ENCODE data around the gene PDIA3.
A peak's percentile ranks its signal among the peaks of the same experiment; 100 is the strongest.

Gene PDIA3

DNA sequence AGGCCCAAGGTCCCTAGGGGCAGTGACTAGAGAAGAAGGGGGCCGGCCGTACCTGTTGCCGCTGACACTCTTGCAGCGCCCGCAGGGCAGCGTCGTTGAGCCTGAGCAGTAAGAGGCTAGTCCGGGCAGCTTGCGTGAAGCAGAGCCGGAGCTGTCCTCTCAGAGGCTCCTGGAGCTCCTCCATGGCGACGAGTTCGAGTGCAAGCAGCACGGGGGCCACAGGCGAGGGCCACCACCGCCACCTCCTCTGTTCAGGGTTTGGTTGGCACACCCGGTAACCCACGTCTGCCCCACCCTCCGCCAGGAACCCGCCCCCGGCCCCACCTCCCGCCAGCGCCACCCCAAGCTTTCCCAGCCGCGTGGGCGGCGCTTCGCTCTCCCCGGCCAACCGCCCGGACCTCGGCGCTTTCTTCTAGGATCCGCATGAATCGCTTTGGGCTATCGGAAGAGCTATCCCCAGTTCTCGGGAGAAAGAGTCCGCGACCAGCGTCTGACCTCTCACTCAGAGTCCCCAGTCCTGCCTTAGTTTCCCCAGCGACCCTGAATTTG is 30.6 kb downstream of the PDIA3 start, which contains the start of gene ELL3:
Gene ELL3 (minus strand): TSS at position 249 of the 549 bp plus-strand sequence. CDS start 65 bp downstream, at position 184.
- H3K9ac ChIP-seq (ENCODE audit: low read length), result peak within 1 kb of the TSS; percentile 86

DNA sequence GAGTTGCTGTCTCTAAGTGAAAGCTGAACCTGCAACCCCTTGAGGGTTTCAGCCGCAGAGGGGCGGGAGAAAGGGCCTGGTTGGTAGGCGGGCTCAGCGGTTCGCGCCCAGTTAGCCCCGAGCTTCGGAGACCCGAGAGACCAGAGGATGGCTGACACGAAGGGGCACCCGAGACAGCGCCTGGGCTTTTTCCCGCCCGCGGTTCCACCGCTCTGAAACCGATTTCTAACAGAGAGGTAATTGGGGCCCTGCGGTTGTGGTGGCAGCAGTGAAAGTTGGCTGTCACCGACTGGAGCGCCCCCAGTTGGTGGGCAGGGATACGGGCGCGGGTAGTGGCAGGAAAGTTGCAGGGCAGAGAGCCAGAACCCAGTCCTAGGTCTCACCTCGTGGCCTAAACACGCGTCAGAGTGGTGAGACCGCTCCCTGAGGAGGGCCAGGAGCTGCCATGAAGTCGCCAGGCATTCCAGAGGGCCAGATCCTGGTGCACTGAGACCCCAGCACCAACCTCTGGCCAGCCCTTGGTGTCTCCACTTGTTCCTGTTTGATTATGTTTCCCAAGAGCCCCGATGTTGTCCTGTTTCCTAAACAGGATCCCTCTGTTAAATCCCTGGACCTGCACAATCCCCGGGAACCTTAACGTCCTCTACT is 31.2 kb downstream of the PDIA3 start:
- Histone ChIP-seq H2BK12ac (ENCODE audit: low read length in 2 of 2) (peak overlapping the region; percentile 30 to 86), H3K18ac (ENCODE audit: low read depth in 1 of 2, low read length in 2 of 2) (peak overlapping the region; percentile 60 to 91), H3K23ac (ENCODE audit: low read length in 2 of 2) (no peak overlapping the region), H2BK15ac (ENCODE audit: low read depth, poor library complexity, severe bottlenecking) (peak overlapping the region; percentile 36), H3K14ac (ENCODE audit: low read length in 2 of 2) (peak overlapping the region in 1 of 2 experiments; percentile 94), H3K9me3 (ENCODE audit: control insufficient read depth, low read length) (no peaks in the 10 kb centered on the region), H4K91ac (ENCODE audit: low read length) (no peak overlapping the region), H3K36me3 (ENCODE audit: control insufficient read depth in 1 of 2, insufficient read depth in 2 of 2, low read depth in 1 of 2, low read length in 2 of 2) (peaks cover 11 to 21% of the 10 kb centered on the region in 2 experiments), H3K79me1 (replicated peaks; ENCODE audit: low read length, poor library complexity, severe bottlenecking) (no peaks in the 10 kb centered on the region), H2AK5ac (ENCODE audit: low read length, severe bottlenecking) (no peak overlapping the region), H3K27me3 (ENCODE audit: control insufficient read depth in 1 of 2, insufficient read depth in 1 of 2, low read length in 2 of 2) (no peaks in the 10 kb centered on the region), H2AFZ (ENCODE audit: low read depth, low read length) (peak overlapping the region; percentile 30), H2BK5ac (ENCODE audit: low read depth, low read length, poor library complexity, severe bottlenecking) (no peak overlapping the region), H3K27ac (ENCODE audit: low read length, poor library complexity, severe bottlenecking) (peak overlapping the region; percentile 34), H3K9ac (ENCODE audit: low read length) (peak overlapping the region; percentile 86), H2BK120ac (ENCODE audit: low read depth, low read length) (no peak overlapping the region), H4K8ac (ENCODE audit: low read length) (peak overlapping the region; percentile 87), H3K4me2 (ENCODE audit: low read length, poor library complexity, severe bottlenecking) (peak overlapping the region; percentile 95), H3K4me3 (ENCODE audit: insufficient read depth in 1 of 2, low read depth in 1 of 2, low read length in 2 of 2) (peak overlapping the region; percentile 56 to 87), H3K4ac (ENCODE audit: low read depth in 1 of 2, low read length in 2 of 2) (peak overlapping the region in 1 of 2 experiments; percentile 67), H3K4me1 (ENCODE audit: control insufficient read depth, insufficient read depth, low read depth, low read length) (peaks cover 14% of the 10 kb centered on the region)
- 6% methylated on average over 31 of the region's 31 CpGs for WGBS
- DNase-seq, result peak; percentile 87

More for the DNA sequence above, 30.6 kb downstream of the PDIA3 start, which contains the start of gene ELL3:
- Histone ChIP-seq H2BK15ac (ENCODE audit: low read depth, poor library complexity, severe bottlenecking) (peak within 1 kb of the TSS; percentile 36), H3K79me1 (replicated peaks; ENCODE audit: low read length, poor library complexity, severe bottlenecking) (no peaks in the 10 kb centered on the region), H3K4ac (ENCODE audit: low read depth in 1 of 2, low read length in 2 of 2) (peak within 1 kb of the TSS in 1 of 2 experiments; percentile 67), H2BK5ac (ENCODE audit: low read depth, low read length, poor library complexity, severe bottlenecking) (no peak within 1 kb of the TSS), H3K9me3 (ENCODE audit: control insufficient read depth, low read length) (no peaks in the 10 kb centered on the region), H3K18ac (ENCODE audit: low read depth in 1 of 2, low read length in 2 of 2) (peak within 1 kb of the TSS; percentile 60 to 91), H4K8ac (ENCODE audit: low read length) (peak within 1 kb of the TSS; percentile 87), H3K27ac (ENCODE audit: low read length, poor library complexity, severe bottlenecking) (peak within 1 kb of the TSS; percentile 34), H2BK12ac (ENCODE audit: low read length in 2 of 2) (peak within 1 kb of the TSS; percentile 30 to 86), H3K36me3 (ENCODE audit: control insufficient read depth in 1 of 2, insufficient read depth in 2 of 2, low read depth in 1 of 2, low read length in 2 of 2) (peaks cover 12 to 27% of the 10 kb centered on the region in 2 experiments), H3K4me2 (ENCODE audit: low read length, poor library complexity, severe bottlenecking) (peak within 1 kb of the TSS; percentile 95), H4K91ac (ENCODE audit: low read length) (no peak within 1 kb of the TSS), H2BK120ac (ENCODE audit: low read depth, low read length) (no peak within 1 kb of the TSS), H3K4me1 (ENCODE audit: control insufficient read depth, insufficient read depth, low read depth, low read length) (peaks cover 14% of the 10 kb centered on the region), H3K23ac (ENCODE audit: low read length in 2 of 2) (peak within 1 kb of the TSS in 1 of 2 experiments; percentile 75), H3K27me3 (ENCODE audit: control insufficient read depth in 1 of 2, insufficient read depth in 1 of 2, low read length in 2 of 2) (no peaks in the 10 kb centered on the region), H3K4me3 (ENCODE audit: insufficient read depth in 1 of 2, low read depth in 1 of 2, low read length in 2 of 2) (peak within 1 kb of the TSS; percentile 56 to 87), H3K14ac (ENCODE audit: low read length in 2 of 2) (peak within 1 kb of the TSS in 1 of 2 experiments; percentile 94), H2AK5ac (ENCODE audit: low read length, severe bottlenecking) (no peak within 1 kb of the TSS), H2AFZ (ENCODE audit: low read depth, low read length) (peak within 1 kb of the TSS; percentile 32)
- under 1% methylated on average over 38 of the region's 41 CpGs for WGBS
- DNase-seq, result no peak

DNA sequence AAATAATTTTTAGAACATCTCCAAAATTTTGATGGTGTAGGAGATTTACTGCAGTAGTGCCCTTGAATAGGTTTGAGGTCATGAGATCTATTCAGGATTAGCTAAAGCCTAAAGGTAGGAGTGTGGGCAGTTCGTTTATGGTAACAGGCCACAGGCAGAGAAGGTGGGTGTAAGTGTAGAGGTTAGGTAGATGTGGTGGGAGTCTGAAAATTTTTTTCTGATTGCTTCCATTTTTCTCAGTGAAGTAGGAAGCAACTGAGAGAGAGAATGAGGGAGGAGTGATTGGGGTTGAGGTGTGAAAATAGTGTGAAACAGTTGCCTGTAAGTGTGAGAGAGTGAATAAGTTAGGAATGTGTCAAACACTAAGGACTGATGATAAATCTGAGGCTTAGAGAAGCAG is 32.8 kb downstream of the PDIA3 start:
- Histone ChIP-seq H2AK5ac (ENCODE audit: low read length, severe bottlenecking) (no peak overlapping the region), H3K27ac (ENCODE audit: low read length, poor library complexity, severe bottlenecking) (no peak overlapping the region), H4K8ac (ENCODE audit: low read length) (no peak overlapping the region), H3K36me3 (ENCODE audit: control insufficient read depth in 1 of 2, insufficient read depth in 2 of 2, low read depth in 1 of 2, low read length in 2 of 2) (peaks cover 2 to 6% of the 10 kb centered on the region in 2 experiments), H2BK120ac (ENCODE audit: low read depth, low read length) (no peak overlapping the region), H3K14ac (ENCODE audit: low read length in 2 of 2) (no peak overlapping the region), H4K91ac (ENCODE audit: low read length) (no peak overlapping the region), H2AFZ (ENCODE audit: low read depth, low read length) (no peak overlapping the region), H3K79me1 (replicated peaks; ENCODE audit: low read length, poor library complexity, severe bottlenecking) (no peaks in the 10 kb centered on the region), H3K4me2 (ENCODE audit: low read length, poor library complexity, severe bottlenecking) (no peak overlapping the region), H2BK15ac (ENCODE audit: low read depth, poor library complexity, severe bottlenecking) (no peak overlapping the region), H3K9ac (ENCODE audit: low read length) (no peak overlapping the region), H3K23ac (ENCODE audit: low read length in 2 of 2) (no peak overlapping the region), H3K4me1 (ENCODE audit: control insufficient read depth, insufficient read depth, low read depth, low read length) (peaks cover 14% of the 10 kb centered on the region), H3K4ac (ENCODE audit: low read depth in 1 of 2, low read length in 2 of 2) (no peak overlapping the region), H2BK5ac (ENCODE audit: low read depth, low read length, poor library complexity, severe bottlenecking) (no peak overlapping the region), H3K4me3 (ENCODE audit: insufficient read depth in 1 of 2, low read depth in 1 of 2, low read length in 2 of 2) (no peak overlapping the region), H3K9me3 (ENCODE audit: control insufficient read depth, low read length) (no peaks in the 10 kb centered on the region), H2BK12ac (ENCODE audit: low read length in 2 of 2) (no peak overlapping the region), H3K27me3 (ENCODE audit: control insufficient read depth in 1 of 2, insufficient read depth in 1 of 2, low read length in 2 of 2) (no peaks in the 10 kb centered on the region), H3K18ac (ENCODE audit: low read depth in 1 of 2, low read length in 2 of 2) (no peak overlapping the region)
- DNase-seq, result no peak
- 94% methylated on average over 1 of the region's 1 CpG for WGBS

DNA sequence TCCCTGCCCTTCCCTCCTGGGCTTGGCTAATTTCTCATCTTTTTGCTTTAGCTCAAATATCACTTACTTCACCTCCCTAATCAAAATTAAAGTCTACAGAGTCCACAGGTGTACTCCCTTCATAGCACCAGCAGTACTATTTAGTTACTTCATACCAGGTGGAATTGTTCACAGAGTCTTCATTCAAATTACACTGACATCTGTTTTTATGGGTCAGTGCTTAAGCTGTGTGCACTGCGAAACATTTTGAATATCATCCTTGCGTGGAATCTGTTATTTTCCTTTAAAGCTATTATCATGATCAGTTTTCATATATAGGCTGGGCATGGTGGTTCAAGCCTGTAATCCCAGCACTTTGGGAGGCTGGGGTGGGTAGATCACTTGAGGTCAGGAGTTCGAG is 43.2 kb downstream of the PDIA3 start:
- Histone ChIP-seq H3K9ac (ENCODE audit: low read length) (no peak overlapping the region), H3K27ac (ENCODE audit: low read length, poor library complexity, severe bottlenecking) (no peak overlapping the region), H3K4me3 (ENCODE audit: insufficient read depth in 1 of 2, low read depth in 1 of 2, low read length in 2 of 2) (no peak overlapping the region), H2AFZ (ENCODE audit: low read depth, low read length) (no peak overlapping the region), H3K4me2 (ENCODE audit: low read length, poor library complexity, severe bottlenecking) (no peak overlapping the region), H4K91ac (ENCODE audit: low read length) (no peak overlapping the region), H3K18ac (ENCODE audit: low read depth in 1 of 2, low read length in 2 of 2) (no peak overlapping the region), H4K8ac (ENCODE audit: low read length) (no peak overlapping the region), H3K9me3 (ENCODE audit: control insufficient read depth, low read length) (no peaks in the 10 kb centered on the region), H3K4ac (ENCODE audit: low read depth in 1 of 2, low read length in 2 of 2) (no peak overlapping the region), H3K79me1 (replicated peaks; ENCODE audit: low read length, poor library complexity, severe bottlenecking) (no peaks in the 10 kb centered on the region), H3K23ac (ENCODE audit: low read length in 2 of 2) (no peak overlapping the region), H3K14ac (ENCODE audit: low read length in 2 of 2) (no peak overlapping the region), H2BK5ac (ENCODE audit: low read depth, low read length, poor library complexity, severe bottlenecking) (no peak overlapping the region), H2BK15ac (ENCODE audit: low read depth, poor library complexity, severe bottlenecking) (no peak overlapping the region), H2BK12ac (ENCODE audit: low read length in 2 of 2) (no peak overlapping the region), H3K4me1 (ENCODE audit: control insufficient read depth, insufficient read depth, low read depth, low read length) (peaks cover 7% of the 10 kb centered on the region), H2BK120ac (ENCODE audit: low read depth, low read length) (no peak overlapping the region), H3K27me3 (ENCODE audit: control insufficient read depth in 1 of 2, insufficient read depth in 1 of 2, low read length in 2 of 2) (no peaks in the 10 kb centered on the region), H3K36me3 (ENCODE audit: control insufficient read depth in 1 of 2, insufficient read depth in 2 of 2, low read depth in 1 of 2, low read length in 2 of 2) (peaks cover 10 to 14% of the 10 kb centered on the region in 2 experiments), H2AK5ac (ENCODE audit: low read length, severe bottlenecking) (no peak overlapping the region)
- DNase-seq, result no peak
- 95% methylated on average over 2 of the region's 3 CpGs for WGBS

Data from mesenchymal stem cell (in vitro differentiated cells and primary cell).